ENCODE results near the gene ABCD3. TPM values are rescaled to one million over a fixed set of nuclear protein-coding genes. Genes with fewer than 3 reads are reported as not detected.
"Not testable (repeated sequence)": the region's sequence is repeated elsewhere in the genome, so short reads cannot be mapped to it uniquely, and the experiment has no call there.

The ABCD3 gene
- total RNA-seq, 3 donors from 2014 or later (not counting 1 experiment from before 2014, with no cell fraction given) = 22.3 to 29.5 (median 27.6) TPM

GRCh38 chr1:94430066-94430465 is 11.9 kb downstream of the ABCD3 start:
- H3K36me3 ChIP-seq (ENCODE audit: control insufficient read depth, insufficient read depth, low read length); H3K4me1 ChIP-seq (ENCODE audit: control insufficient read depth, insufficient read depth, low read length); DNase-seq; ATAC-seq; intact Hi-C loops (cut with micrococcal nuclease); H3K36me3 Mint-ChIP-seq; H3K9me3 ChIP-seq (ENCODE audit: control insufficient read depth, insufficient read depth, low read length); H3K9me3 Mint-ChIP-seq; H3K4me3 ChIP-seq (ENCODE audit: low read length); H3K27me3 ChIP-seq (ENCODE audit: control insufficient read depth, insufficient read depth, low read length); H3K4me3 Mint-ChIP-seq; H3K27me3 Mint-ChIP-seq (ENCODE audit: low read depth in 2 of 2); H3K27ac ChIP-seq (ENCODE audit: low read length): not testable (repeated sequence)
- Mint-ChIP-seq H3K4me1 (peaks cover 48 to 55% of the 10 kb centered on the region in 2 donors), H3K27ac (peak overlapping the region in 1 of 2 donors; percentile 24)
- WGBS (ENCODE audit: insufficient coverage) = 71% methylated on average over 1 of the region's 1 CpG

DNA sequence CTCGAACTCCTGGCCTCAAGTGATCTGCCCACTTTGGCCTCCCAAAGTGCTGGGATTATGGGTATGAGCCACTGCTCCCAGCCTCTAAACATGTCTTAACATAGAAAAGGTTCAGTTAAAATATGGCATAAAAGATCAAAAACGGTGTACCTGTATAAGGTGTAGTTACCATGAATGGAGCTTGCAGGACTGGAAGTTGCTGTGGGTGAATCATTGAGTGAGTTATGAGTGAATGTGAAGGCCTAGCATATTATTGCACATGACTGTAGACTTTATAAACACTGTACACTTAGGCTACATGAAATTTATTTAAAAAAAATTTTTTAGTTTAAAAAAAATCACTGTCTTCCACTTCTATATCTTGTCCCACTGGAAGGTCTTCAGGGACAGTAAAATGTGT is 15.7 kb downstream of the ABCD3 start:
- H3K4me1 Mint-ChIP-seq = peaks cover 41 to 49% of the 10 kb centered on the region in 2 donors
- H3K9me3 ChIP-seq (ENCODE audit: control insufficient read depth, insufficient read depth, low read length) = no peaks in the 10 kb centered on the region
- no peaks in the 10 kb centered on the region for H3K9me3 Mint-ChIP-seq
- H3K4me3 ChIP-seq (ENCODE audit: low read length) = no peak overlapping the region
- 100% methylated on average over 2 of the region's 2 CpGs for WGBS (ENCODE audit: insufficient coverage)
- TF ChIP-seq CTCF (IDR thresholded peaks at IDR 0.05) = no peak
- DNase-seq = no peak
- no peaks in the 10 kb centered on the region for H3K36me3 Mint-ChIP-seq
- no peak for ATAC-seq
- H3K27ac ChIP-seq (ENCODE audit: low read length) = no peak overlapping the region
- H3K36me3 ChIP-seq (ENCODE audit: control insufficient read depth, insufficient read depth, low read length) = no peaks in the 10 kb centered on the region
- no peaks in the 10 kb centered on the region for H3K27me3 Mint-ChIP-seq (ENCODE audit: low read depth in 2 of 2)
- H3K27ac Mint-ChIP-seq = no peak overlapping the region
- no peak overlapping the region for H3K4me3 Mint-ChIP-seq
- intact Hi-C loops (cut with micrococcal nuclease) = no loop called here
- no peaks in the 10 kb centered on the region for H3K27me3 ChIP-seq (ENCODE audit: control insufficient read depth, insufficient read depth, low read length)
- H3K4me1 ChIP-seq (ENCODE audit: control insufficient read depth, insufficient read depth, low read length) = no peaks in the 10 kb centered on the region

- Mint-ChIP-seq H3K27me3 (ENCODE audit: low read depth in 2 of 2) (no peaks in the 10 kb centered on the region), H3K9me3 (no peaks in the 10 kb centered on the region), H3K4me1 (peaks cover 41 to 46% of the 10 kb centered on the region in 2 donors), H3K27ac (no peak overlapping the region), H3K36me3 (no peaks in the 10 kb centered on the region), H3K4me3 (no peak overlapping the region)
- H3K4me3 ChIP-seq (ENCODE audit: low read length) = no peak overlapping the region
- no peaks in the 10 kb centered on the region for H3K36me3 ChIP-seq (ENCODE audit: control insufficient read depth, insufficient read depth, low read length)
- no peaks in the 10 kb centered on the region for H3K27me3 ChIP-seq (ENCODE audit: control insufficient read depth, insufficient read depth, low read length)
- TF ChIP-seq CTCF (IDR thresholded peaks at IDR 0.05) = no peak
- ATAC-seq = no peak
- 100% methylated on average over 2 of the region's 2 CpGs for WGBS (ENCODE audit: insufficient coverage)
- no peaks in the 10 kb centered on the region for H3K4me1 ChIP-seq (ENCODE audit: control insufficient read depth, insufficient read depth, low read length)
- H3K9me3 ChIP-seq (ENCODE audit: control insufficient read depth, insufficient read depth, low read length) = no peaks in the 10 kb centered on the region
- intact Hi-C loops (cut with micrococcal nuclease) = no loop called here
- no peak overlapping the region for H3K27ac ChIP-seq (ENCODE audit: low read length)
- DNase-seq = no peak
Measured at GRCh38 chr1:94434365-94435045, 16.3 kb downstream of the ABCD3 start.

- peaks cover 9% of the 10 kb centered on the region for H3K36me3 Mint-ChIP-seq
- no peak overlapping the region for H3K4me3 Mint-ChIP-seq
Measured at GRCh38 chr1:94438692-94439276, 20.6 kb downstream of the ABCD3 start.

More at GRCh38 chr1:94438692-94439276, 20.6 kb downstream of the ABCD3 start:
- no peak for DNase-seq
- Histone ChIP-seq H3K27me3 (ENCODE audit: control insufficient read depth, insufficient read depth, low read length) (no peaks in the 10 kb centered on the region), H3K36me3 (ENCODE audit: control insufficient read depth, insufficient read depth, low read length) (no peaks in the 10 kb centered on the region), H3K4me3 (ENCODE audit: low read length) (no peak overlapping the region), H3K4me1 (ENCODE audit: control insufficient read depth, insufficient read depth, low read length) (no peaks in the 10 kb centered on the region), H3K9me3 (ENCODE audit: control insufficient read depth, insufficient read depth, low read length) (peaks cover under 1% of the 10 kb centered on the region), H3K27ac (ENCODE audit: low read length) (no peak overlapping the region)
- H3K27ac Mint-ChIP-seq = peak overlapping the region in 1 of 2 donors; percentile 38
- no peaks in the 10 kb centered on the region for H3K27me3 Mint-ChIP-seq (ENCODE audit: low read depth in 2 of 2)
- peaks cover 6 to 7% of the 10 kb centered on the region in 2 donors for H3K9me3 Mint-ChIP-seq
- peaks cover 52 to 59% of the 10 kb centered on the region in 2 donors for H3K4me1 Mint-ChIP-seq
- ATAC-seq = no peak
- intact Hi-C loops (cut with micrococcal nuclease) = no loop called here
- WGBS (ENCODE audit: insufficient coverage) = 50% methylated on average over 2 of the region's 2 CpGs
- no peak for TF ChIP-seq CTCF (IDR thresholded peaks at IDR 0.05)

All from natural killer cell (primary cell).